ENCODE data around the gene RP2.

RP2 gene

GRCh38 chrX:46836701-46837557 lies at the start of gene RP2:
TSS of gene RP2 (plus strand) at chrX:46837043. CDS start at chrX:46837101, 58 bp downstream.
- DNase-seq: peak; percentile 82

DNA sequence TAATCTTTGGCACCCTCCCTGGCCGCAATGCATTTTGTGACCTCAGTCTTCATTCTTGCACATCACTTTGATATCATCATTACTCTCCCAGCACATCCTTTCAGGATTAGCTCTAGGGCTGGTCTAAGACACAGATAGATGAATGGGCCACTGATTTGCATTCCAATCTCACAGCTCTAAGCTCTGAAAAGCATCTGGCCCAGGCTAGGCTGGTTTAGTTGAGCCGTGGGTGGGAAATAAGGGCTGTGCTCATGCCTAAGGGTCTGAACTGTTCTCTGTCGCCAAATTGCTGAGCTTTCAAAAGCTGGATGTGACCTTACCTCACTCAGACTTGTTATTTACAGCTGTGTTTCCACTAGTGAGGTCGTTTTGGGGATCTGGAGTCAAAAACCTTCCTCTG lies 47.9 kb upstream of the RP2 start:
- DNase-seq: no peak

- DNase-seq: no peak
Observed at GRCh38 chrX:46791927-46792809, 44.7 kb upstream of the RP2 start.

DNA sequence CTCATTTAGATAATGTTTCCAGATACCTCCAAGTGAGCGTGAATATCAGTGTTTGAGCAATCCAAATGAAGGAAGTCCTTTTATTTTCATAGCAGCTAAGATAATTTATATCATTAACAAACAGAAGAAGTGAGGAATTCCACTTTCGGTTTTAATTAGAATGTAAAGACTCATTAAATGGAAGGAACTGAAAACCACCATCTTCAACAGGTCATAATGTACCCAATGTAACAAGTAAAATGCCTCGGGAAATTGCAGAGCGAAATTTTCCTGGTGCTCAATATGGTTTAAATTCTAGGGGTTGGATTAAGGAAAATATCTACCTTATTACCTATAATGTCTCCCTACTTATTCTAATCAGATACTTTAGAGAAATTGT lies 44.0 kb upstream of the RP2 start:
- no peak for DNase-seq

DNA sequence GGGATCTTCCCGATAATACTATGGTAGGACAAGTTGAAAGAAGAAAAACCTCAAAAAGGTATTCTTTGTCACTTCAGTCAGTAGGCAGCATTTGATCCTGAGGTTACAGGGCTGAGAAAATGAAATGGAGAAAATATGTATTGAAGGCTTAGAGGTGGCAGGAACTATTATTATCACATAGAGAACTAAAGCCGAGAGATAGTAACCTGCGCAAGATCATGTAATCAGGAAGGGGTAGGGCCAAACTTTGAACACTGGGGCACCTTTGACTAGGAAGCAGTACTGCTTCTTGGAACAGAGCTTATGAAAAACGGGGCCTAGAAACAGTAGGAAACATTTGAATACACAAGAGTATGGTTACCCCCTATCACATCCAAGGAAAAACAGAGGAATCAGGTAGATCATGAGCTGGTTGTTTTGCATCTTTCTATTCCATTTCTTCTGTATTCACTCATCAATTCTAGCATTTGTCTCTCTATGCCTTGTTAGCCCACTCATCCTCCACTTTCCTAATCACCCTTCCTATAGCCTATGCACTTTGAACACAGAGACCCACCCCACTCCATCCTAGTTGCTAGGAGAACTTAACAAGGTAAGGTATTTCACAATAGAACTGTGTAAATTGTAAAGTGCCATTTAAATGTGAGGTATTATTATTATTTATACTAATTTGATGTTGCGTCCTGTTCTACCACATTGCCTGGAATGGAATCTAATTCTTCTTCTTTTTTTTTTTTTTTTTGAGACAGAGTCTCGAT lies 43.3 kb upstream of the RP2 start:
- DNase-seq: no peak

DNA sequence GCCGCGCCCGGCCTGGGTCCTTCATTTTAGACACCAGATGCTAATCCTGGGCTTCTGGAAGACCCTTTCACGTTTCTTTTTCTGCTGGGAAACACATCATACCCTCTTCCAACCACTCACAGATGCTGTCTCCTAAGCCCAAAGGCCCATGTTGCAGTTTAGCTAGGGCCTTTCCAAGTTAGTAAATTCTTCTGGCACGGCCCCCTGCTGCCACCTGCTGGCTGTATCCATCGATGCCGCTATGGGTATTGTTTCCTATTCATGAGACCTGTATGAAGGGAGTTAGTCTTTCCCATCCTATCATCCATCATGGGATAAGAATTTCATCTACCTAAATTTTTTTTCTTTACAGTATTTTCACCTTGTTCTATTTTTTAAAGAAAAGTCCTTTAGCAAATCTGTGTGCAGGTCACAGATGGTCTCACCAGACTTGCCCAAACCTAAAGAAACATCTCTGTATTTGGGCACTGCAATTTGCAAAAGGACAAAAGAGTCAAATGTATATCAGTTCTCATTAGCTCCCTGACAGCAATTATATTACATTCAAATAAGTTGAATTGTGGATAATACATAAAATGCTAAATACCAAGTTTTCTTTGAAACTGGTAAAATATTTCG lies 40.2 kb upstream of the RP2 start:
- peak; percentile 42 to 49 for DNase-seq

DNA sequence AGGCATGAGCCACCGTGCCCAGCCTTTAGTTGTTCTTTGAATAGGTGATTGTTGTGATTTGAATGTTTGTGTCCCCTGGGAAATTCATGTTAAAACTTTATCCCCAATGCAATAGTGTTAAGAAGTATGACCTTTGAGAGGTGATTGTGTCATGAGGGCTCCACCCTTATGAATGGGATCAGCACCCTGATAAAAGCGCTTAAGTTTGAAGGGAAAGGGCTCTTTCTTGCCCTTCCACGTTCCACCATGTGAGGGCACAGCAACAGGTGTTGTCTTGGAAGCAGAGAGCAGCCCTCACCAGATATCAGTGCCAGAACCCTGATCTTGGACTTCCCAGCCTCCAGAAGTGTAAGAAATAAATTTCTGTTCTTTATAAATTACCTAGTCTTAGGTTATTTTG lies 33.7 kb upstream of the RP2 start:
- DNase-seq: no peak

GRCh38 chrX:46805270-46805669 lies 31.6 kb upstream of the RP2 start:
- no peak for DNase-seq

GRCh38 chrX:46811121-46811520 lies 25.7 kb upstream of the RP2 start:
- no peak for DNase-seq

DNA sequence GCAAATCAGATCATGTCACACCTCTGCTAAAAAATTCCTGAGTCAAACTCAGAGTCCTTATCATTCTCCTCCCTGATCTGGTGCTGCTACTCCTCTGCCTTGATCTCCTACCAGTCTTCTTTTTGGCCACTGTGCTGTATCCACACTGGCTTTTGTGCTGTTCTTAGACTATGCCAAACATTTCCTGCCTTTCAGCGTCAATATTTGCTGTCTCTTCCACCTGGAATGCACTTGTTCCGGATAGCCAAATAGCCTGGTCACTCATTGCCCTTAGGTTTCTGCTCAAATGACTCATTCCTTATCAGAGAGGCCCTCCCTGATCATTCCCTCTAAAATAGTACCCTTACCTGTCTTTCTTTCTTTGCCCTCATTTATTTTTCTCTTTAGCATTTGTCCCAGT lies 24.4 kb upstream of the RP2 start:
- no peak for DNase-seq

DNA sequence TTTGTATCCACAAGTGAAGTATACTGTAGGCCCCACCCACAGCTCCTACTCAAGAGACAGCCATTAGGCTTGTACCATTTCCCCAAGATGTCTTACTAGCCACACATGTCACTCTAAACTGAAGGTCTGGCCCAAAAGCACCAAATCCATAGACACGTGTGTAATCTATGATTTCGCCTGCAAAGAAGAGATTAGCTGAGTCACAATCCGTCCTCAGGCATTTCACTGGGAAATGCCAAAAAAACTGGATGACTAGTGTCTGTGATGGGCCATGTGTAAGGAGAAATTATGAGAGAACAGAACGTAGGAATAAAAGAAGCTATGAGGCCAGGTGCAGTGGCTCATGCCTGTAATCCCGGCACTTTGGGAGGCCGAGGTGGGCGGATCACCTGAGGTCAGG lies 21.9 kb upstream of the RP2 start:
- no peak for DNase-seq

- DNase-seq: no peak
Observed at GRCh38 chrX:46819136-46819535, 17.7 kb upstream of the RP2 start.

GRCh38 chrX:46820391-46821100 lies 16.3 kb upstream of the RP2 start:
- DNase-seq: no peak

GRCh38 chrX:46823481-46823880 lies 13.4 kb upstream of the RP2 start:
- DNase-seq: no peak

GRCh38 chrX:46831765-46832327 lies 5.0 kb upstream of the RP2 start:
- DNase-seq: no peak

DNA sequence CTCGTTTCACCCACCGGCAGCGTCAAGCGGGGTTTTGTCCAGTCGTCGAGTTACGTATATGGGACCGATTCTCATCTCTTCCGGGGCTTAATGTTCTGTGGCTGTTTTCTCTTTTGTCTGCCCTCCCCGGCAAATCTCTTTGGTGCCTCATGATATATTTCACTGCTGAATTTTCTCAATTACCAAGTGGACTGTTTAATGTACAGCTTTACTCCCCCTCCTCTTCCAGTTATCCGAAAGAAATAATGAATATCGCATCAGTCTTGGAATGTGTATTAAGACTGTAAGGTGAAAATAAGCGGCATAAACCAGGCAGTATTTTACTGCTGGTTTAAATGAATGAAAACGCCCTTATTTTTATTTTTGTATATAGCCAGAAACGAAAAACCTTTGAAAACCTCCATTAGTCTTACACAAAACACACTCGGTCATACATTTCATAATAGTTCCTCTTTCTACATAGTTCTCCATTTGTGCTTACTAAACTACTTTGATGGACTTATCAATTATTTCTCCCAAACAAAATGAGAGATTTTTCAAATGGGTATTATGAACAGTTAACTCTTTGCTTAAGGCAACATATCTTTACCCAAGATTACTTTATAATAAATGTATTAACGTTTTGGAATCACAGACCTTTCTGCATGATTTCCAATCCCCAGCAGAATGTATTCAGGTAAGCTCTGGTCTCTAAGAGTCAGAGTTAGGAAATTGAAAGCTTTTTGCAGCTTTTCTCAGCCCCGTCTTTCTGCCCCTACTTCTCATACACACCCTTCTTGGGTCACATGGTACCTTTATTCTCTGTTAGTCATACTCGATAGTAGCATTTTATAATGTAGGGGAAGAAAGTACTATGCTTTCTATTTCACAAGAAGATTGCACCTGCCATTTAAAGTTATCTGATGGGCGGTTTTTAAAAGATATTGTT lies 979 bp downstream of the RP2 start:
- DNase-seq: no peak

DNA sequence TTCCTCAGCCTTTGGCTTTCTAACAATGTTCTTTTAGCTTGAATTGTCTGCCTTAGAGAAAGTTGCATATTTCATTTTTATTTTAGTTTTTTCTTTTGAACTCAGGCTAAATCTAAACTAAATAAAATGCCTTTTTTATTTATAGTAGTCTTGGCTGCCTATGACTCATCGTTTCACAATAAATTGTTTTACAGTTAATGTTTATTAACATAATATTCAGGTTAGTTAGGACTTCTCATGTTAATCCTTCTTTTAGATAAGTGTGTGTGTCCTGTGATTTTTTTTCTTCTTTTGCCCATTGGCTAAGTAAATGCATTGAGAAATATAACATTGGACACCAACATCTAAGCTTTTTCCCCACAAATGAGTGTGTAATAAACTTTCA lies 1.6 kb downstream of the RP2 start:
- DNase-seq: no peak

DNA sequence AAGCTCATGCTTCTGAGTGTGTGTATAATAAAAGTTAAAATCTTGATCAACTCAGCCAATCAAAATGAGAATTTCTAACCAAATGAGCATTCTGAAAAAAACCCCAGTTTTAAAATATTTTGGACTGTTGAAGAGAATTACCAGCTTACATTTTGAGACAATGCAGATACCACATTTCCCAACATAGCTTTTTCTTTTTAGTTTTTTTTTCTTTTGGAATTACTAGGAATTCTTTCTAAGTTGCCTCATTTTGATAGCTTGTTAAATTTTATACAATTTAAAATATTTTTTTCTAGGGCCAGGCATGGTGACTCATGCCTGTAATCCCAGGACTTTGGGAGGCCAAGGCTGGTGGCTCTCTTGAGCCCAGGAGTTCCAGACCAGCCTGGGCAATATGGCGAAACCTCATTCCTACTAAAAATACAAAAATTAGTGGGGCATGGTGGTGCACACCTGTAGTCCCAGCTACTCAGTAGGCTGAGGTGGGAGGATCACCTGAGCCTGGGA lies 2.2 kb downstream of the RP2 start:
- no peak for DNase-seq

GRCh38 chrX:46840946-46841345 lies 4.1 kb downstream of the RP2 start:
- DNase-seq: no peak

- DNase-seq: peak; percentile 2 to 32
Observed at GRCh38 chrX:46841346-46841745, 4.5 kb downstream of the RP2 start.

Measured in hippocampal formation (tissue), 2 donors.